ENCODE results near the gene CTXND1. TPM values are rescaled to one million over a fixed set of nuclear protein-coding genes. Genes with fewer than 3 reads are reported as not detected.
"Not testable (repeated sequence)": the region's sequence is repeated elsewhere in the genome, so short reads cannot be mapped to it uniquely, and the experiment has no call there.

Gene CTXND1
- not detected in 2 replicates for total RNA-seq

DNA sequence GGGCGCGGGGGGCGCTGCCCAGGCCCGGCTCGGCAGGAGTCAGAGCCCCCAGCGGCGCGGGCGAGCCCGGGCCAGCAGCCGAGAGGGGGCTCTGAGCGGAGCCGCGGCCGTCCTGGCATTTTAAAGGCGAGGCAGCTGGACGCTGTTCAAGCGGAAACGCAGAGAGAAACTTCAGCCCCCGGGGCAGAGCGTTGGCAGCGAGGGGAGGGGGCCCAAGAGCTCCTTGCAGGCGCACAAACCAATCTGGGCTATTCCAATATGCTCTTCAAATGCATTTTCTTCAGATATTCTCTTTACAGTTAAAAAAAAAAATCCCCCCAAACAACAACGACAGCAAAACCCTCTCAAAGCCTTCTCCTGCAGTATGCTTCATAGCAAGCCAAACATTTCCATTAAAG, at the start of gene CTXND1:
CTXND1 (minus strand) TSS at position 93 of the 398 bp plus-strand sequence. CDS start 50,264 bp downstream, outside the sequence.
- no peak for DNase-seq (ENCODE audit: extremely low read depth, low read depth, low spot score)

DNA sequence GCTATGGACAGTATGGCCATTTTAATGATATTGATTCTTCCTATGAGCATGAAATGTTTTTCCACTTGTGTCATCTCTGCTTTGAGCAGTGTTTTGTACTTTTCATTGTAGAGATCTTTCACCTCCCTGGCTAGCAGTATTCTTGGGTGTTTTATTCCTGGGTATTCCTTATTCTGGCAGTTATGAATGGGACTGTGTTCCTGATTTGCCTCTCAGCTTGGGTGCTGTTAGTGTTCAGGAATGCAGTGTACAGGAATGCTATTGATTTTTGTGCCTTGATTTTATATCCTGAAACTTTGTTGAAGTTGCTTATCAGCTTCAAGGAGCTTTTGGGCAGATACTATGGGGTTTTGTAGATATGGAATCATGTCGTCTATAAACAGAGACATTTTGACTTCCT, 49.5 kb upstream of the CTXND1 start:
- no peak for DNase-seq (ENCODE audit: extremely low read depth, low read depth, low spot score)

GRCh38 chr15:80295777-80296176, 43.8 kb upstream of the CTXND1 start:
- DNase-seq (ENCODE audit: extremely low read depth, low read depth, low spot score): not testable (repeated sequence)

- DNase-seq (ENCODE audit: extremely low read depth, low read depth, low spot score): no peak
Observed at GRCh38 chr15:80292079-80292478, 40.1 kb upstream of the CTXND1 start.

DNA sequence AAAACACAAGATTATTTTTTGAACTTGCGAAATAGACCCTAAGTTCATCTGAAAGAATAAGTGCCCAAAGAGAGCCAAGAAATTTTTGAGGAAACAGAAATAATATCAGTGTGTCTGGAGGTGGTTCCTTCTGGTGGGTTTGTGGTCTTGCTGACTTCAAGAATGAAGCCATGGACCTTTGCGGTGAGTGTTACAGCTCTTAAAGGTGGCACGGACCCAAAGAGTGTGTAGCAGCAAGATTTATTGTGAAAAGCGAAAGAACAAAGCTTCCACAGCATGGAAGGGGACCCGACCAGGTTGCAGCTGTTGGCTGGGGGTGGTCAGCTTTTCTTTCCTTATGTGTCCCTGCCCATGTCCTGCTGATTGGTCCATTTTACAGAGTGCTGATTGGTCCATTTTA, 38.9 kb upstream of the CTXND1 start:
- not testable (repeated sequence) for DNase-seq (ENCODE audit: extremely low read depth, low read depth, low spot score)

DNA sequence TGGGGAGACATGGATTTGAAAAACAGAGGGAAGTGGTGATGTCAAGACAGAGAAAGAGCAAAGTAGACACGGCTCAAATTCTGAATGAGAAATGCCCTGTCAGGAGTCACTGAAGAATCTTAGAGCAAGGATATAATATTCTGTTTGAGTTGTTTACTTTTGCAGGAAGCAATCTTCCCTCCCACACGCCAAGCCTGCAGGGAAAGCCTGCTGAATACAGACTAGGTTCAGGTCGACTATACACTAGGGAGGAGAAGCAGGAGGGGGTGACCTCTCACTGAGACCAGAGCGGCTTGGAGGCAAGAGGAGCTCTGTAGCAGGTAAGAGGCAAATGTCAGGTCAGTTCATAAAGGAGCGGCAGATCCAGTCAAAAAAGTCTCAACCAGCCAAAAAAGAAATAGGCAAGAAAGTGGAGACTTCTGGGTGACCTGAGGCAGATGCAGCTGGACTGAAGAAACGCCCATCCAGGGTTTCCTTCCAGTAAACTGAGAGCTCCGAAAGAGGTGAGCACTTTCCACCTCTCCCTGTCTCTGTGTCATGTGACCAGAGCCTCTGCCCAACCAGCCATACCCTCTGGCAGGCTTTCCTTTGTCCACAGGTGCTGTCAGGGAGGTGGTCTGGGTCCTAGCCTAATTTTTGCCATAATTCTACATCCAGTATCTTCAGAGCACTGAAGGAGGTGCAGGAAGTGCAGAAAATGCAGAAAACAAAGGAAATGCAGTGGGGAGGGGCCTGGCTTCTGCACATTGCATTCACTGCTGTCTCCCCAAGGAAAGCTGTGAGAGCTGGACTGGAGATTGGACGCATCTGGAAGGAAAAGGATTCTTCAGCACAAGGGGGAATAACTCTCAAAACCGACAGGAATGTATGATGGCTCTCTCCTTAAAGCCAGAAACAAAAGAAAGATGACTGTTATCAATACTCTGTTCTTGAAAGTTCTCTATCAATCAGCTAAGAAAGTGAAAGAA, 37.8 kb upstream of the CTXND1 start:
- DNase-seq (ENCODE audit: extremely low read depth, low read depth, low spot score): no peak

DNA sequence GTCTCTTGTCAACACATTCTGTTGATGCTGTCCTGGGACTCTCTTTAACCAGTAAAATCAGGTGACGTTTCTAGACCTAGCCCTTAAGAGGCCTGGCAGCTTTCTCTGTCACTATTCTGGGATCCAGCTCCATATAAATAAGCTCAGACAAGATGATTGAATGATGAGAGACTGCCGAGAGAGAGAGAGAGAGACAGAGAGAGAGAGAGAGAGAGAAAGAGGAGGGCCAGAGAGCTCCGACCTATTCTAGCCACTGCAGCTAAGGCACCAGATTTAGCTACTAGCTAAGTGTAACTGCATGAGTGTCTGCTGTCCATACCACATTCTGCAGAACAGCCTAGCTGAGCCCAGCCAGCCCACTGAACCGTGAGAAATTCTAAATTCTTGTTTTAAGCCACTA, 36.1 kb upstream of the CTXND1 start:
- no peak for DNase-seq (ENCODE audit: extremely low read depth, low read depth, low spot score)

- DNase-seq (ENCODE audit: extremely low read depth, low read depth, low spot score): no peak
Observed at GRCh38 chr15:80286055-80286454, 34.0 kb upstream of the CTXND1 start.

GRCh38 chr15:80285379-80285778, 33.4 kb upstream of the CTXND1 start:
- no peak for DNase-seq (ENCODE audit: extremely low read depth, low read depth, low spot score)

DNA sequence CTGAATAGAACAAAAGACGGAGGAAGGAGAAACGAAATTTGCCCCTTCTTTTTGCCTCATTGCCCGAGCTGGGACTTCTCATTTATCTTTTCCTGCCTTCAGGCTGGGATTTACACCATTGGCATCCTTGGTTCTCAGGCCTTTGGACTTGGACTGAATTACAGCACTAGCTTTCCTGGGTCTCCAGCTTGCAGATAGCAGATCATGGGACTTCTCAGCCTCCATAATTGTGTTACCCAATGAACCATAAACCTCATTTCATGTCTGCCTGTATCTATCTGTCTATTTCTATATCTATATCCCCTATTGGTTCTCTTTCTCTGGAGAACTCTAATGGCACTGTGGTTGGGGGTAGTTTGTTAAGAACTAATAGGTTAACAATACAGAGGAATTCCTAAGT, 31.5 kb upstream of the CTXND1 start:
- DNase-seq (ENCODE audit: extremely low read depth, low read depth, low spot score): no peak

DNA sequence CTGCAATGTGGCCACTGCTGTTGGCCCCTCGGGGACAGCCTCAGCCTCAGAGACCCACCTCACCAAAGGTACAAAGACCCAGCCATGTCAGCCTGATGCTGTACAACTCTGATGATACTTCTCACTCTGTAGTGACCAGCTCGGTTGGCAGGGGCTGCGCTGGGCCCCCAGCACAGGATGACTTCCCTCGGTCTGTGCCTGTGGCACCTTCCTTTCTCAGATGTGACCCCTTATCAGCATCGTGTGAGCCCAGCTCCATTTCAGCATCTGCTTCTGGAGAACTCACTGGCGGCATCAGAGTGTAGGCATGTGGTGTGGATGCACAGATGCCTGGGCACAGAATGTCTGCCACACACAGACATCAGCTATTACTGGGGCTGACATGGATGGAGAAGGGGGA, 25.1 kb upstream of the CTXND1 start:
- DNase-seq (ENCODE audit: extremely low read depth, low read depth, low spot score): no peak

DNA sequence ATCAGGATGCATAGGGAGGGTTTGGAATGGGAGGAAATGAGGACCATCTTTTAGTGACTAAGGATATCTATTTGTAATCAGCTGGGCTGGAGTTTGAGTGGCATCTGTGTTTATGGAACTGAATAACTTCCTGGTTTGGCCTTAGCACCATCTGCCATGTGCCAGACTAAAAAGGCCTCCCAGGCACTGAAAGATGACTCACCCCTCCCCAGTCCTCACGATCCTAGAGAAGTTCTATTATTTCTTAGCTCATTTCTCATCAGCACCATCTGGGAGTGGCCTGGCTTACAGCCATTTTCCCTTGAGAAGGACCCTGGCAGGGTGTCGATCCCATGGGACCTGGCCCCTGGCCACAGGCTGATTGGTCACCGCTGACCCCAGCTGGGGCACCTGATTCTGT, 23.9 kb upstream of the CTXND1 start:
- no peak for DNase-seq (ENCODE audit: extremely low read depth, low read depth, low spot score)

GRCh38 chr15:80274996-80275395, 23.0 kb upstream of the CTXND1 start:
- DNase-seq (ENCODE audit: extremely low read depth, low read depth, low spot score): no peak

DNA sequence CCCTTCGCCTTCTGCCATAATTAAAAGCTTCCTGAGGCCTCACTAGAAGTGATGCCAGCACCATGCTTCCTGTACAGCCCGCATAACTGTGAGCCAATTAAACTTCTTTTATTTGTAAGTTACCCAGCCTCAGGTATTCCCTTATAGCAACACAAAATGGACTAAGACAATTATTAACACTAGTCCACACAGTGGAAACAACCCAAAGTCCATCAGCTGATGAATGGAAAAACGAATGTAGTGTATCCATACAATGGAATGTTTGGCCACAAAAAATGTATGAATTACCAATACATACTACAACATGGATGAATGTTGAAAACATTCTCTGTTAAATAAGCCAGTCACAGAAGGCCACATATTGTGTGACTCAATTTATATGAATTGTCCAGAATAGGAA, 22.5 kb upstream of the CTXND1 start:
- no peak for DNase-seq (ENCODE audit: extremely low read depth, low read depth, low spot score)

GRCh38 chr15:80272987-80273386, 21.0 kb upstream of the CTXND1 start:
- no peak for DNase-seq (ENCODE audit: extremely low read depth, low read depth, low spot score)

DNA sequence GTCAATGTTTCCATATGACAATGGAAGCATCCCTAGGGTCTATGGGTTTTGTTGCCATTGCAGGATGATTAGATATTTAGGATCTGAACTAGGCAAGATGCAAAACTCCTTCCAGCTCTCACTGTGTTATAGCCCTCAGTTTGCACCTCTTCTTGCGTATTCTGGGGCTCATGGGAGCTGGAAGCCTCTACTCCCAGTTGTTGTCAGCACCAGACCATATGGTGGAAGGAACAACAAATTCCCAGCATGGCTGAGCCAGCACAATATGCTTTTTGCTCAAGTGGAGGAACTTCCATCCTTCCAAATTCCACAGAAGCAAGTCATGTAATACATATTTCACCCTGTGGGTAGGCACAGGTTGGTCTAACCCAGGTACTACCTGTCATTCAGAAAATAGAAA, 18.5 kb upstream of the CTXND1 start:
- no peak for DNase-seq (ENCODE audit: extremely low read depth, low read depth, low spot score)

DNA sequence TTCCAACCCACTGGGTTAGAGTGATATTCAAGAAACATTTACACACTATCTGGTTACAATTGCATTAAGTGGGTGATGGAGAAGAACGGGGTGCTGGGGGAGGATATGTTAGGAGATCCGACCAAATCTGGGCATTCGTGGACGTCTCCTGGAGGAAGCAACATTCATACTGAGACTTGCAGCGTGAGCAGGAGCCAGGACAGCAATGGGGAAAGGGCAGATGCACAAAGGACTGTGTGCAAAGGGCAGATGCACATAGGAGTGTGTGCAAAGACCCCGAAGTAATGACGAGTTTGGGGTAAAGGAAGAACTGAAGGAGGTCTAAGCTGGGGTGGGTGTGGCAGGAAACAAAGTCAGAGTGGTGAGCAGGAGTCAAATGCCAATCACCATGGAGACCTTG, 16.1 kb upstream of the CTXND1 start:
- DNase-seq (ENCODE audit: extremely low read depth, low read depth, low spot score): no peak

- no peak for DNase-seq (ENCODE audit: extremely low read depth, low read depth, low spot score)
Observed at GRCh38 chr15:80267658-80268057, 15.6 kb upstream of the CTXND1 start.

GRCh38 chr15:80266745-80267144, 14.7 kb upstream of the CTXND1 start:
- DNase-seq (ENCODE audit: extremely low read depth, low read depth, low spot score): no peak

- no peak for DNase-seq (ENCODE audit: extremely low read depth, low read depth, low spot score)
Observed at GRCh38 chr15:80266113-80266512, 14.1 kb upstream of the CTXND1 start.

GRCh38 chr15:80265021-80265420, 13.0 kb upstream of the CTXND1 start:
- DNase-seq (ENCODE audit: extremely low read depth, low read depth, low spot score): no peak

GRCh38 chr15:80264031-80264430, 12.0 kb upstream of the CTXND1 start:
- DNase-seq (ENCODE audit: extremely low read depth, low read depth, low spot score): no peak

GRCh38 chr15:80260551-80260950, 8.5 kb upstream of the CTXND1 start:
- no peak for DNase-seq (ENCODE audit: extremely low read depth, low read depth, low spot score)
